GM12891 (cell line): ENCODE data around the gene MAD1L1.
A peak's percentile ranks its signal among the peaks of the same experiment; 100 is the strongest.
"Not testable (repeated sequence)": the region's sequence is repeated elsewhere in the genome, so short reads cannot be mapped to it uniquely, and the experiment has no call there.

Experiments used
- DNase-seq: peaks from one replicate; pipeline ENCODE4 v3.0.0; 2011; ENCODE audit warnings: low spot score; ENCODE audit not compliant: insufficient read length
- FAIRE-seq: peaks from 2 replicates; lab custom pipeline; 2011; peaks lifted over from hg19 to GRCh38; lab: Jason Lieb, UNC
- PAX5 ChIP-seq: IDR thresholded peaks from 2 replicates; pipeline ENCODE4 v1.6.1; 2011; ENCODE audit warnings: low read length, moderate library complexity, mild to moderate bottlenecking; ENCODE audit not compliant: insufficient read depth, severe bottlenecking
- POLR2A ChIP-seq: IDR thresholded peaks from 2 replicates; pipeline ENCODE4 v1.6.1; 2011; ENCODE audit warnings: low read depth, low read length, control low read depth
- POLR2AphosphoS5 ChIP-seq: IDR thresholded peaks from 2 replicates; pipeline ENCODE4 v1.6.1; 2011; ENCODE audit warnings: low read depth, low read length, control low read depth
- POU2F2 ChIP-seq: IDR thresholded peaks from 2 replicates; pipeline ENCODE4 v1.6.1; 2011; ENCODE audit warnings: low read depth, mild to moderate bottlenecking, control low read depth, low read length, moderate library complexity
- SPI1 ChIP-seq: IDR thresholded peaks from 2 replicates; pipeline ENCODE4 v1.6.1; 2011; ENCODE audit warnings: low read depth, low read length, control low read depth
- TAF1 ChIP-seq: IDR thresholded peaks from 2 replicates; pipeline ENCODE4 v1.6.1; 2011; ENCODE audit warnings: low read depth, low read length, control low read depth

MAD1L1 gene

GRCh38 chr7:1887251-1887650 lies 345.5 kb downstream of the MAD1L1 start:
- TF ChIP-seq POLR2A (no peak), PAX5 (no peak)
- FAIRE-seq (no peak), DNase-seq (no peak)

- no peak for TF ChIP-seq POLR2A
- no peak for TF ChIP-seq SPI1
- no peak for TF ChIP-seq TAF1
- no peak for TF ChIP-seq POLR2AphosphoS5
- TF ChIP-seq PAX5 = no peak
- TF ChIP-seq POU2F2 = no peak
- DNase-seq (no peak), FAIRE-seq (no peak)
Observed at GRCh38 chr7:1886361-1887064, 346.2 kb downstream of the MAD1L1 start.

DNA sequence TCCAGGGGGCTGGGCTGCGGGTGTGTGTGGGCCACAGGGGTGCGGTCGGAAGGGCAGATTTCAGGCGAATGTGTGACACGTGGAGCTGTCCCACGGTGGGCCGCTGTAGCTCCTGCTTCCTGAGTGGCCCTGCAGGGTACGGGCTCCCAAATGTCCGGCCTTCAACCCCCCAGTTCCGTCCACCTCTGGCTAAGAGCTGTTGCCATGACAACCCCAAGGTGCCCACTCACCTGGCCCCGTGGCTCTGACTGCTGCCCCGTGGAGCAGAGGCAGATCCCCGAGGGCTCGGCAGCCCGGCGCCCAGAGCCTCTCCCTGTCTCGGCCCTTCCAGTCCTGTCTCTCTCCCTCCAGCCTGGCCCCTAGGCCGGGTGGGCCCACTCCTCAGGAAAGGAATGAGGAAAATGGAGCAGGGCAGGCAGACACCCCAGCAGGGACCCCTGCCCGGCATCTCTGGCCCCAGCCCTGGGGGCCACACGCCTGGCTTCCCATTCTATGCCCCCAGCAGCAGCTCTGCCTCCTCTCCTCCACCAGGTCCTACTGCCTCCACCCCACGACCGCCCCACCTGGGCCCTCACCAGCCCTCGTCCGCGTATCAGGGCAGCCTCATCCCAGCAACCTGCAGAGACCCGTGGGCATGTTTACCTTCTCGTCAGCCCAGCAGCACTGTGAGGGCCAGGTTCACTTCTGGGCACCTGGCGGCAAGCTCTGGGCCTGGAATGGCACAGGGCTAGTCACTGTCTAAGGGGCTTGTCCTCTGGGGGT lies 347.1 kb downstream of the MAD1L1 start:
- no peak for DNase-seq
- TF ChIP-seq PAX5 (no peak), SPI1 (no peak), TAF1 (no peak), POU2F2 (no peak), POLR2AphosphoS5 (no peak)

DNA sequence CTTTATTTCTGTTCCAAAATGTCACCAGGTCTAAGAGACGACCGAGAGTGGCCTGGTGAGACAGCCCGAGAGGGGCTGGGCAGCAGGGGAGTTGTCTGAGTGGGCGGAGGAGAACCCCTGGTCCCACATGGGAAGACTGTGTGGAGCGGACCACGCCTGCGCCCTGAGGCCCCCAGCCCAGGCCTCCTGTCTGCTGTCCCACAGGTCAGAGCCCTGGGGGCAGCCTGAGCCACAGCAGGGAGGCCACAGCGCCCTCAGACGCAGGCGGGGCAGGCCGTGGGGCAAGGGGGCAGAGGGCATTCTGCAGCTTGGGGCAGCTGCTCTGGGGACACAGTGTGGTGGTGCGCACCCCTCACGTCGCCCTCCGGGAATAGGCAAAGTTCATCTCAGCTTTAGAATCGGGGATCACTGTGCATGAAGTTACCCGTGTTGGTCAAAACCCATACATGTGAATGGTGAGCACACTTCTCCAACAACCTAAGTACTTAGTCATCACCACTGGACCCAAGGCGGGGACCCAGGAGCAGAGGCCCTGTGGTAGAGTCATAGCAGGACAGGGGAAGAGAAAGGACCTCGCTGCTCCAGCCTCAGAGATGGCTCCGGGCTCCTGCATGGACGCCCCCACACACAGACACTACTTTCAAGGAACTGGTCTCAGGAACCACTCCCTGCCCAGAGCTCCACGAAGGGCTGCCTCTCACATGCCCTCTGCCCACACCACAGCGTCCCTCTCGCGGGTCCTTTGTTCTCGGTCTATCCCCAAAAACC lies 348.0 kb downstream of the MAD1L1 start:
- DNase-seq = no peak
- no peak for TF ChIP-seq SPI1
- no peak for TF ChIP-seq POLR2A
- TF ChIP-seq POU2F2 = no peak
- no peak for TF ChIP-seq TAF1
- TF ChIP-seq PAX5 = no peak
- no peak for TF ChIP-seq POLR2AphosphoS5
- FAIRE-seq = no peak

More for the DNA sequence above, 347.1 kb downstream of the MAD1L1 start:
- FAIRE-seq = no peak

- TF ChIP-seq POLR2AphosphoS5 = no peak
- TF ChIP-seq SPI1 = no peak
- TF ChIP-seq POLR2A = no peak
- no peak for TF ChIP-seq PAX5
- no peak for TF ChIP-seq POU2F2
- no peak for TF ChIP-seq TAF1
- no peak for FAIRE-seq
- no peak for DNase-seq
Observed at GRCh38 chr7:1883834-1884582, 348.7 kb downstream of the MAD1L1 start.

- TF ChIP-seq TAF1 = no peak
- no peak for TF ChIP-seq POLR2A
- TF ChIP-seq SPI1 = no peak
- TF ChIP-seq POU2F2 = no peak
- no peak for TF ChIP-seq POLR2AphosphoS5
- TF ChIP-seq PAX5 = no peak
- no peak for FAIRE-seq
Observed at GRCh38 chr7:1883031-1883761, 349.5 kb downstream of the MAD1L1 start.

DNA sequence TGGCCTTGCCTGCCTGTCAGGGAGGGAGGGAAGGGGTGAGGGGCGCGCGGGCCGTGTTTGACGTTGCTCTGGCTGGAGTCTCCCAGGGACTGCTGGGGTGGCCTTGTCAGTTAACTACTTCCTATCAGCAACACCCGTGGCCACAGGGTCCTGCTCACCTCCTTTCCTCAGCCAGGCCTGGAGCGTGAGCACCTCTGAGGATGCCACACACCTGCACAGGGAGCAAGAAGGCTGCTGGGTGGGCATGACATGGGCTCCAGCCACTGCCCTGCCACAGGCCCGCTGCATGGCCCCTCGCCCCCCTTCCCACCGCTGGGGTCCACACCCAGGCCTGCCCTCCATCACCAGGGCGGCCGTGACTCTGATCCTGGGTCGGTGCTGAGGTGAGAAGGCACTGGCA lies 350.3 kb downstream of the MAD1L1 start:
- FAIRE-seq = no peak

More at GRCh38 chr7:1883031-1883761, 349.5 kb downstream of the MAD1L1 start:
- no peak for DNase-seq

GRCh38 chr7:1881946-1882345 lies 350.8 kb downstream of the MAD1L1 start:
- FAIRE-seq (no peak), DNase-seq (no peak)
- TF ChIP-seq POU2F2 (no peak), TAF1 (no peak), POLR2A (no peak), SPI1 (no peak), POLR2AphosphoS5 (no peak), PAX5 (no peak)

More for the DNA sequence above, 350.3 kb downstream of the MAD1L1 start:
- DNase-seq = no peak
- no peak for TF ChIP-seq TAF1
- TF ChIP-seq POLR2A = no peak
- TF ChIP-seq SPI1 = no peak
- TF ChIP-seq POLR2AphosphoS5 = no peak
- TF ChIP-seq POU2F2 = no peak
- TF ChIP-seq PAX5 = no peak

GRCh38 chr7:1876641-1877040 lies 356.1 kb downstream of the MAD1L1 start:
- DNase-seq, FAIRE-seq: not testable (repeated sequence)

- not testable (repeated sequence) for DNase-seq
- FAIRE-seq = peak; percentile 90
Observed at GRCh38 chr7:1875392-1876199, 357.1 kb downstream of the MAD1L1 start.

DNA sequence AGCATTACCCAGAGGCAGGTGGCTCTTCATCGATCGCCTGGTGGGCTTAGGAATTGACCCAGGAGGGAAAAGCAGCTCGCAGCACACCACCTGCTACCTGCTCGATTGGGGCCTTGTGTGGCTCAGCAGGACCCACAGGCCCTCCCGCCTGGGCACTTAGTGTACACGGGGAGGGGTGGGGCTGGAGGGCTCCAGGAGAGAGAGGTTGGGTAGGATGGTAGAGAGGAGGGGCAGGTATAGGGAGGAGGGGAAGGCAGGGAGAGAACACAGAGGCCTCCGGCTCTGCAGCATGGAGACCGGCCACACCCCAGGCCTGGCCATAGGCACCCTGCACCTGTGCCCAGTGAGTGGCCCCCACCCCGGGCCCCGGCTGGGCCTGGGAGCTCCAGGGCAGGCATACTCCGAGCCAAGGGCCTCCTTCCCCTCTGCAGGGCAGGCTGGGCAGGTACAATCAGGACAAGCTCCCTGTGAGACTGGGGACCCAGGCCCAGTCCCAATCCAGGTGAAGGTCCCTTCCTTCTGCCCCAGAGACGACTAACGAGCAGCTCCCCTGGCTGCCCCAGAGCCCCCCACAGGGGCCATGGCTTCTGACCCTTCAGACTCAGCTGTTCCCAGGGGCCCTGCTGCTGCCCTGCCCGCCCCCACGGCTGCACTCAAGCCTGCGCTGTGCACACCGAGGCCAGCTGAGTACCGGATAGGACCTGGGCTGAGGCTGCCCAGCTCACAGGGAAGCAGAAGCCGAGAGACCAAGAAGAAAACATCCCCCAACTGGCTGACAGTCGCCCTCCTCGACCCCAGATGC lies 358.0 kb downstream of the MAD1L1 start:
- DNase-seq = not testable (repeated sequence)
- peak; percentile 13 for FAIRE-seq
